Testis (tissue), 2 donors: Measurements from ENCODE around the gene STK35.

Source experiments
- POLR2A ChIP-seq: fragments of 450-650 bp; IDR thresholded peaks from one replicate; pipeline ENCODE4 v1.6.1; 2017; ENCODE audit warnings: antibody characterized with exemption, mild to moderate bottlenecking, moderate library complexity
- TF ChIP-seq, protein P1 (sequence below), 3 experiments: fragments of 450-650 bp in 2 of 3; fragments of 200-600 bp in 1 of 3; sonication (generic) in 1 of 3; IDR thresholded peaks; one replicate each; pipeline ENCODE4 v1.5.1; 2016 to 2019; ENCODE audit warnings: antibody characterized with exemption in 3 of 3, mild to moderate bottlenecking in 2 of 3, moderate library complexity in 1 of 3

DNA sequence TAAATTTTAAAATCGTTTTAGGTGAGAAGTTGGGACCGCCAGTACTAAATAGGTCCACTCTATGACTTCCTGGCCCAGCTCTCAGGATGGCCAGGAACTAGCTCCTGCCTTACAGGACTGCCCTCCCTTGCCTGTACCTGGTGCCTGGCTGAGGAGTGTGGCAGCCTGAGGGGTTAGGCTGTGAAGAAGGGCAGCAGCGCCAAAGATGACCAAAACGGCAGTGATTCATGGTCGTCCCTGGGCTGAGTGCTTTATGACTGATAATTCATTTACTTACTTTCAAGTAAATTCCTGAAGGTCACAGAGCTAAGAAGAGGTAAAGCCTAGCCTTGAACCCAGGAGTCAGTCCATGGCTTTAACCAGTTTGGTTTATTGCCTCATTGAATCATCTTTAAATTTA is 22.1 kb downstream of the STK35 start:
- TF ChIP-seq, protein P1, sequence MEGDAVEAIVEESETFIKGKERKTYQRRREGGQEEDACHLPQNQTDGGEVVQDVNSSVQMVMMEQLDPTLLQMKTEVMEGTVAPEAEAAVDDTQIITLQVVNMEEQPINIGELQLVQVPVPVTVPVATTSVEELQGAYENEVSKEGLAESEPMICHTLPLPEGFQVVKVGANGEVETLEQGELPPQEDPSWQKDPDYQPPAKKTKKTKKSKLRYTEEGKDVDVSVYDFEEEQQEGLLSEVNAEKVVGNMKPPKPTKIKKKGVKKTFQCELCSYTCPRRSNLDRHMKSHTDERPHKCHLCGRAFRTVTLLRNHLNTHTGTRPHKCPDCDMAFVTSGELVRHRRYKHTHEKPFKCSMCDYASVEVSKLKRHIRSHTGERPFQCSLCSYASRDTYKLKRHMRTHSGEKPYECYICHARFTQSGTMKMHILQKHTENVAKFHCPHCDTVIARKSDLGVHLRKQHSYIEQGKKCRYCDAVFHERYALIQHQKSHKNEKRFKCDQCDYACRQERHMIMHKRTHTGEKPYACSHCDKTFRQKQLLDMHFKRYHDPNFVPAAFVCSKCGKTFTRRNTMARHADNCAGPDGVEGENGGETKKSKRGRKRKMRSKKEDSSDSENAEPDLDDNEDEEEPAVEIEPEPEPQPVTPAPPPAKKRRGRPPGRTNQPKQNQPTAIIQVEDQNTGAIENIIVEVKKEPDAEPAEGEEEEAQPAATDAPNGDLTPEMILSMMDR (IDR thresholded peaks at IDR 0.05), result no peak
- no peak for TF ChIP-seq POLR2A
